Type B pancreatic cell (in vitro differentiated cells): Measurements from ENCODE around the gene NTN1. TPM values are rescaled to one million over a fixed set of nuclear protein-coding genes. Genes with fewer than 3 reads are reported as not detected.

ENCODE experiments used
- DNase-seq: peaks from one replicate; pipeline ENCODE4 v3.0.0; 2021; ENCODE audit warnings: mixed read lengths; ENCODE audit not compliant: unreplicated experiment; ENCODE audit errors: extremely low spot score
- H3K27ac Mint-ChIP-seq: 2 replicates; pipeline ENCODE4 v1.8.0; 2021; ENCODE audit warnings: mild to moderate bottlenecking, mixed read lengths
- H3K27me3 Mint-ChIP-seq: 2 replicates; pipeline ENCODE4 v1.8.0; 2021; ENCODE audit warnings: mixed read lengths
- H3K36me3 Mint-ChIP-seq: 2 replicates; pipeline ENCODE4 v1.8.0; 2021; ENCODE audit warnings: mixed read lengths
- H3K4me1 Mint-ChIP-seq: one replicate; pipeline ENCODE4 v1.8.0; 2021; ENCODE audit warnings: mixed read lengths; ENCODE audit not compliant: unreplicated experiment
- H3K4me3 Mint-ChIP-seq: 2 replicates; pipeline ENCODE4 v1.8.0; 2021; ENCODE audit warnings: mild to moderate bottlenecking, mixed read lengths
- H3K9me3 Mint-ChIP-seq: 2 replicates; pipeline ENCODE4 v1.8.0; 2021; ENCODE audit warnings: mixed read lengths
- CTCF ChIP-seq: fragments of 200-600 bp; sonication (generic); conservative IDR thresholded peaks from 2 replicates; pipeline ENCODE4 v1.5.0; 2021; ENCODE audit warnings: antibody characterized with exemption, mild to moderate bottlenecking
- total RNA-seq: library from RNA; stranded (reverse); gene quantifications from 2 replicates; pipeline ENCODE4 v1.2.1, GENCODE V29; 2021; ENCODE audit warnings: low replicate concordance

NTN1 gene
- total RNA-seq, 1 donor from 2014 or later = 10.7 TPM

- no peak for TF ChIP-seq CTCF
- Mint-ChIP-seq H3K4me1 (peaks cover 8% of the 10 kb centered on the region), H3K27me3 (peaks cover 13% of the 10 kb centered on the region), H3K27ac (no peak overlapping the region), H3K9me3 (no peaks in the 10 kb centered on the region), H3K36me3 (no peaks in the 10 kb centered on the region), H3K4me3 (no peak overlapping the region)
- DNase-seq = no peak
Measured at GRCh38 chr17:9132291-9132690, 111.0 kb downstream of the NTN1 start.

- H3K27me3 Mint-ChIP-seq = peaks cover 13% of the 10 kb centered on the region
- H3K4me3 Mint-ChIP-seq = no peak overlapping the region
Measured at GRCh38 chr17:9132944-9133610, 111.8 kb downstream of the NTN1 start.

GRCh38 chr17:9138161-9138717, 116.9 kb downstream of the NTN1 start:
- Mint-ChIP-seq H3K27ac (no peak overlapping the region), H3K4me1 (peaks cover 12% of the 10 kb centered on the region), H3K9me3 (no peaks in the 10 kb centered on the region), H3K4me3 (no peak overlapping the region), H3K36me3 (peaks cover 4% of the 10 kb centered on the region), H3K27me3 (peaks cover 7% of the 10 kb centered on the region)
- no peak for DNase-seq
- no peak for TF ChIP-seq CTCF

More at GRCh38 chr17:9132944-9133610, 111.8 kb downstream of the NTN1 start:
- H3K27ac Mint-ChIP-seq = no peak overlapping the region
- no peak for TF ChIP-seq CTCF
- H3K9me3 Mint-ChIP-seq = no peaks in the 10 kb centered on the region
- no peak for DNase-seq
- no peaks in the 10 kb centered on the region for H3K36me3 Mint-ChIP-seq
- H3K4me1 Mint-ChIP-seq = peaks cover 8% of the 10 kb centered on the region

GRCh38 chr17:9139695-9140094, 118.4 kb downstream of the NTN1 start:
- TF ChIP-seq CTCF = no peak
- H3K36me3 Mint-ChIP-seq = peaks cover 4% of the 10 kb centered on the region
- H3K27ac Mint-ChIP-seq = no peak overlapping the region
- peaks cover 12% of the 10 kb centered on the region for H3K4me1 Mint-ChIP-seq
- H3K4me3 Mint-ChIP-seq = no peak overlapping the region
- peaks cover 7% of the 10 kb centered on the region for H3K27me3 Mint-ChIP-seq
- H3K9me3 Mint-ChIP-seq = no peaks in the 10 kb centered on the region
- DNase-seq = no peak

DNA sequence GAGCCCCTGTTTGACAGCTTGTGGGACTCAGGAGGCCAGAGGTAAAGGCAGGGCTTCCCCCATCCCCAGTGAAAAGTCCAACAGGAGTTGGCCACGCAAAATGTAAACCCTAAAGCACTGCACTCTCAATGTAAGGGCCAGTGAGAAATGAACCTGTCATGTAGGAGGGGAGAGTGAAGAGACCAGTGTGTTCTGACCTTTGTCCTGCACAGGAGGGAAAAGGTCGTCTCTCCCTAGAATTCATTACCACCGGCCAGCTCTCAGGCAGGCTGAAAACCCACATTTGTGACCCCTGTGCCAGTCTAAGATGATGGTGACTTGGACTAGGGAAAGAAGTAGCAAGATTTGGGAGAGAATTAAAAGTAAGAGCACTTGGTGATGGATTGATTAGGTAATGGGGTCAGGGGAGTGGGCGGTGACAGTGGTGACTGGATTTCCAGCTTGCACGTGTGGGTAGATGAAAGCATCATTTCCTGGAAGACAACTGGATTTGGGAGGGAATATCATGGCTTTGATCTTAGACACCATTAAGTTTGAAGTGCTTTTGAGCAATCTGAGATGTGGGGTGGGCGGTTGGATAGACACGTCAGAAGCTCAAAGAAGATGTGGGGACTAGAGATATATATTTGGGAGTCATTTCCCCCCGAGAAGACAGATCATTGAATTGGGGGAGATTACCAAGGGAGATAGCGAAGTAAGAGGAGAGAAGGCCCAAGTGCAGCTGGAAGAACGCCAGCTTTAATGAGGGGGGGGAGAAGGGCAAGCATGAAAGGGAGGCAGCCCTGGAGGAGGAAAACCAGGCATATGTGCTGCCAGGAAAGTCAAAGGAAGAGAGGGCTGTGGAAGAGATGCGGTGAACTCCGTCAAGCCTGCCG, 119.5 kb downstream of the NTN1 start:
- peaks cover 12% of the 10 kb centered on the region for H3K4me1 Mint-ChIP-seq
- H3K27me3 Mint-ChIP-seq = peaks cover 7% of the 10 kb centered on the region
- no peak for TF ChIP-seq CTCF
- H3K9me3 Mint-ChIP-seq = no peaks in the 10 kb centered on the region
- H3K4me3 Mint-ChIP-seq = no peak overlapping the region
- H3K27ac Mint-ChIP-seq = no peak overlapping the region
- H3K36me3 Mint-ChIP-seq = peaks cover 4% of the 10 kb centered on the region
- DNase-seq = no peak
